ENCODE data around the gene PHYH.

Gene PHYH

GRCh38 chr10:13299437-13300287 lies at the start of gene PHYH:
Gene PHYH (minus strand): TSS chr10:13300064. CDS start chr10:13300042, 22 bp downstream.
- DNase-seq (ENCODE audit: low spot score): peak; percentile 80

DNA sequence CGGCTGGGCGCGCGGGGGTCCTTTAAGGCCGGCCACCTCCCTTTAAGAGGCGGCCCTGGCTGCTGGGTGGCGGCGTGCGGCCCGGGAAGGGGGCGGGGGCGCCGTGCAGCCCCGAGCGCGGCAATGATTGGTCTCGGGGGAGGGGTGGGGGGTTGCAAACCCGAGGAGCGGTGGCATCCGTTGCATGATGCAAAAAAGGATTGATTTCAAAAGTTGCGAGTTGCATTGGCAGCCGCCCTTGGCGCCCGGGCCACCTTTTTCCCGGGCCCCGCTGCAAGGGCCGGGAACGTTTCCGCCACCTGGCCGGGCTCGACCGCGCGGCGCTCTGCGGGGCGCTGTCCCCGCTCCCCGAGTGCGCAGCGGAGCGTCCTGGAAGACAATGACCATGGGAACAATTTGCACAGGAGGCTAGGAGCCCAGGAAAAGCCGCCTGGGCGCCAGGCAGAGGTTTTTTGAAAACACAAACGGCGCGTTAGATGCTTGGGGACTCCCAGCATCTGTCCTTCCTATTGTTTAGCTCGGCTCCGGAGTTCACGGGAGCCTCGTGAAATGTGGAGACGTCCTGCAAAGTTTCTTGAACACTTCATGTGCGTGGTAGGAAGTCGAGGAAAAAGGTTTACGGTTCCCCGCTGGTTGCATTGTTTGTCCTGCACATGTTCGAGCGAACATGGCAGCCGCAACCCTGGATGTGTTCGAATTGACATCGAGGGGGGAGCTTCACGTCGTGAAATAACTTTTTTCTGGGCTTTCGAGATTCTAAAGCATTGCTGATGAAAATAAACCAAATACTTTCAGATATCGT lies 48.6 kb upstream of the PHYH start, which contains the start of gene SEPHS1:
SEPHS1 (minus strand) TSS at position 78 of the 802 bp plus-strand sequence. CDS start 3,343 bp downstream, outside the sequence.
- DNase-seq (ENCODE audit: low spot score) (peak; percentile 76), ATAC-seq (ENCODE audit: low read depth) (peak; percentile 65)
- Histone ChIP-seq H3K9me3 (ENCODE audit: severe bottlenecking) (no peaks in the 10 kb centered on the region), H3K4me1 (ENCODE audit: insufficient read depth, poor library complexity, severe bottlenecking) (no peaks in the 10 kb centered on the region), H3K36me3 (ENCODE audit: low read depth) (peaks cover 16% of the 10 kb centered on the region), H3K27ac (ENCODE audit: poor library complexity, severe bottlenecking) (peak within 1 kb of the TSS; percentile 88), H3K27me3 (ENCODE audit: insufficient read depth, poor library complexity, severe bottlenecking) (no peaks in the 10 kb centered on the region), H3K4me3 (ENCODE audit: severe bottlenecking) (peak within 1 kb of the TSS; percentile 100)
- no peak for TF ChIP-seq CTCF (IDR thresholded peaks at IDR 0.05; ENCODE audit: poor library complexity, severe bottlenecking)

More at GRCh38 chr10:13299437-13300287, at the start of gene PHYH:
- no peaks in the 10 kb centered on the region for H3K36me3 ChIP-seq (ENCODE audit: low read depth)
- peak; percentile 86 for ATAC-seq (ENCODE audit: low read depth)
- peaks cover 6% of the 10 kb centered on the region for H3K4me1 ChIP-seq (ENCODE audit: insufficient read depth, poor library complexity, severe bottlenecking)
- H3K4me3 ChIP-seq (ENCODE audit: severe bottlenecking): peak within 1 kb of the TSS; percentile 45
- no peaks in the 10 kb centered on the region for H3K9me3 ChIP-seq (ENCODE audit: severe bottlenecking)
- H3K27me3 ChIP-seq (ENCODE audit: insufficient read depth, poor library complexity, severe bottlenecking): no peaks in the 10 kb centered on the region
- H3K27ac ChIP-seq (ENCODE audit: poor library complexity, severe bottlenecking): peak within 1 kb of the TSS; percentile 20
- no peak for TF ChIP-seq CTCF (IDR thresholded peaks at IDR 0.05; ENCODE audit: poor library complexity, severe bottlenecking)

GRCh38 chr10:13347500-13348156 lies 47.8 kb upstream of the PHYH start:
- H3K4me3 ChIP-seq (ENCODE audit: severe bottlenecking): peak overlapping the region; percentile 100
- peak; percentile 37 for ATAC-seq (ENCODE audit: low read depth)

DNA sequence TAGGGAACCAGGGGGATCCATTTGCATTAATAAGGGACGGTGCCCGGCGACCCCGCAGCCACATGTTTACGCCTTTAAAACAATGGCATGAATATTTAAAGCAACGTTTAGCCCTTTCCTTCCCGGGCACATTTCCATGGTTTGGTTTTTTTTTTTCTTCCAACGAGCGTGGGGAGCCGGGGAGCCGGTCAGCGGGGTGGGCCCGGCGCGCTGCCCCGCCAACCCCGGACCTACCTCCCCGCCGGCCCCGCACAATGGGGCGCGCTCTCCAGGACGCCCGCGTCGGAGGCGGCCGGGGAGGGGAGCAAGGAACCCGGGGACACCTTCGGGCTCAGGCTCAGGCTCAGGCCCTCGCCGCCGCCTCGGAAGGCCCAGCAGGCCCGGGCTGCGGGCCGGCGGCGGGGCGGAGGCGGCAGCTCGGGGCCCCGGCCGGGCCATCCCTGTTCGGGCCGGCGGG lies 47.2 kb upstream of the PHYH start:
- Histone ChIP-seq H3K27me3 (ENCODE audit: insufficient read depth, poor library complexity, severe bottlenecking) (no peaks in the 10 kb centered on the region), H3K4me1 (ENCODE audit: insufficient read depth, poor library complexity, severe bottlenecking) (no peaks in the 10 kb centered on the region), H3K27ac (ENCODE audit: poor library complexity, severe bottlenecking) (peak overlapping the region; percentile 88), H3K9me3 (ENCODE audit: severe bottlenecking) (no peaks in the 10 kb centered on the region), H3K36me3 (ENCODE audit: low read depth) (peaks cover 25% of the 10 kb centered on the region), H3K4me3 (ENCODE audit: severe bottlenecking) (peak overlapping the region; percentile 100)
- no peak for TF ChIP-seq CTCF (IDR thresholded peaks at IDR 0.05; ENCODE audit: poor library complexity, severe bottlenecking)
- DNase-seq (ENCODE audit: low spot score) (no peak), ATAC-seq (ENCODE audit: low read depth) (0 out of 3 replicates have a peak, but pooled peaks have one; percentile 11)

More at GRCh38 chr10:13347500-13348156, 47.8 kb upstream of the PHYH start:
- no peak for TF ChIP-seq CTCF (IDR thresholded peaks at IDR 0.05; ENCODE audit: poor library complexity, severe bottlenecking)
- Histone ChIP-seq H3K4me1 (ENCODE audit: insufficient read depth, poor library complexity, severe bottlenecking) (no peaks in the 10 kb centered on the region), H3K27me3 (ENCODE audit: insufficient read depth, poor library complexity, severe bottlenecking) (no peaks in the 10 kb centered on the region), H3K27ac (ENCODE audit: poor library complexity, severe bottlenecking) (peak overlapping the region; percentile 88), H3K36me3 (ENCODE audit: low read depth) (peaks cover 24% of the 10 kb centered on the region), H3K9me3 (ENCODE audit: severe bottlenecking) (no peaks in the 10 kb centered on the region)
- peak; percentile 72 for DNase-seq (ENCODE audit: low spot score)

All from RWPE2 (cell line).